ENCODE results near the gene HERPUD1.
A peak's percentile ranks its signal among the peaks of the same experiment; 100 is the strongest.
"Not testable (repeated sequence)": the region's sequence is repeated elsewhere in the genome, so short reads cannot be mapped to it uniquely, and the experiment has no call there.

The HERPUD1 gene, protein sequence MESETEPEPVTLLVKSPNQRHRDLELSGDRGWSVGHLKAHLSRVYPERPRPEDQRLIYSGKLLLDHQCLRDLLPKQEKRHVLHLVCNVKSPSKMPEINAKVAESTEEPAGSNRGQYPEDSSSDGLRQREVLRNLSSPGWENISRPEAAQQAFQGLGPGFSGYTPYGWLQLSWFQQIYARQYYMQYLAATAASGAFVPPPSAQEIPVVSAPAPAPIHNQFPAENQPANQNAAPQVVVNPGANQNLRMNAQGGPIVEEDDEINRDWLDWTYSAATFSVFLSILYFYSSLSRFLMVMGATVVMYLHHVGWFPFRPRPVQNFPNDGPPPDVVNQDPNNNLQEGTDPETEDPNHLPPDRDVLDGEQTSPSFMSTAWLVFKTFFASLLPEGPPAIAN

DNA sequence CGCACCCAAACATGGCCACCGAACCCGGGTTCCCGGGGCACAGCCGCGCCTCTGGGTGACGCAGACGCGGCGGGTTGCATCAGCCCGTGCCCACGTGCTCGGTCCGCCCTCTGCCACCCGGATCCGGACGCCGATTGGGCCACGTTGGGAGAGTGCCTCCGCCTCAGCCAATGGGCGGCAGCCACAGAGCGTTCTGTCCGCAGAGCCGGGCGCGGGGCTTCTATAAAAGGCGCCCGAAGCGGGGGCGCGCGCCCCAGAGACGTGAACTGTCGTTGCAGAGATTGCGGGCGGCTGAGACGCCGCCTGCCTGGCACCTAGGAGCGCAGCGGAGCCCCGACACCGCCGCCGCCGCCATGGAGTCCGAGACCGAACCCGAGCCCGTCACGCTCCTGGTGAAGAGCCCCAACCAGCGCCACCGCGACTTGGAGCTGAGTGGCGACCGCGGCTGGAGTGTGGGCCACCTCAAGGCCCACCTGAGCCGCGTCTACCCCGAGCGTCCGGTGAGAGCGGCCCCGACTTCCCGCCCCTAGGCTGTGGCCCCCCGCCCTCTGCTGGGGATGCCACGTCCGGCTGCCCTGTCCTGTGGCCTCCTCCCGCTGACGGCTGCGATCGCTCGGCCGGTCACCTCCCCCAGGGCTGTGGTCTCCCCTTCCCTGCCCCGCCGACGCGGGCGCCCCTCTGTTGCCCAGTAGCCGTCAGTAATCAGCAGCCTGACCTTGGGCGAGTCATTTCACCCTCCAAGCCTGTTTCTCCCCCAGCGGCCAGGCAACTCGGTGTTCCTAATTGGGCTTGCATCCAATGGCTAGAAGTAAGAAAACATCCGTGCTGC is at the start of gene HERPUD1:
Gene HERPUD1, plus strand, starts transcription at position 251 of the 829 bp plus-strand sequence. Its CDS starts 103 bp downstream, at position 354.
- peak; percentile 98 for DNase-seq (ENCODE audit: low read depth, low spot score)

DNA sequence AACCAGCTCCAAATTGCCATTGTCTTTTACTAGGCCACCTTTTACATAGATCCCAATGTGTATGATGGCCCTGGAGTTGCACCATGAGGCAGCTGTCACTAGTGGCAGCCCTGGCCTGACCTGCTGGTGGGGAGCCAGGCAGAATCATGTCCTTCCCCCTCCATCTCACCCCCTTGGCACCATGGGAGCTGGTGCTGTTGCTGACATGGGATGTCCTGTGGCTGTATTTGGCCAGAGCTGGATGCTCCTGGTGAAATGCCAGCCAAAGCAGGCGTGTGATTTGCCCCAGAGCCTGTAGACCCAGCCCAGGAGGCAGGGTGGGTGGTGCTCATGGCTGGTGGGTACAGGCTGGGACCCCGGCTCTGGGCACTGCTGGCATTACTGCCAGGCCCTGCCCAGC is 48.4 kb upstream of the HERPUD1 start:
- DNase-seq (ENCODE audit: low read depth, low spot score): no peak

DNA sequence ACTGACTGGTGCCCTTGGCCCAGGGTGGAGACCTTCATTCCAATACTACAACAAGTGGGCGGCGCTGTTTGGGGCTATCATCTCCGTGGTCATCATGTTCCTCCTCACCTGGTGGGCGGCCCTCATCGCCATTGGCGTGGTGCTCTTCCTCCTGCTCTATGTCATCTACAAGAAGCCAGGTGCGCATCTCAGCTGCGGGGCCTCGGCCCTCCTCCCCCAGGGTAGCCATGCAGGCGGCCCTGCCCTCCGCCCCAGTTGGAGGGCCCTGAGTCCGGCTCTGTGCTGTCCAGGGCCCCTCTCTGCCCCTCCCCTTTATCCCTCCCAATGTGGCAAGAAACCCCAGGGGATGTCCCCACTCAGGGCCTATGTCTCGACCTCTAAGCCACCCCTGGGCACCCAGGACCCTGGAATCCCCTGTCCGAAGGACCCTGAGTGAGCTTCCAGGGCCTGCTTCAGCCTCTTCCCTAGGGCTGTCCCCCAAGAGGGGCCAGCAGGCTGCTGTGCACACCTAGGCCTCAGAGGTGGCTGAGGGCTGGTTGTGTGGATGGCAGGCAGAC is 47.8 kb upstream of the HERPUD1 start:
- no peak for DNase-seq (ENCODE audit: low read depth, low spot score)

DNA sequence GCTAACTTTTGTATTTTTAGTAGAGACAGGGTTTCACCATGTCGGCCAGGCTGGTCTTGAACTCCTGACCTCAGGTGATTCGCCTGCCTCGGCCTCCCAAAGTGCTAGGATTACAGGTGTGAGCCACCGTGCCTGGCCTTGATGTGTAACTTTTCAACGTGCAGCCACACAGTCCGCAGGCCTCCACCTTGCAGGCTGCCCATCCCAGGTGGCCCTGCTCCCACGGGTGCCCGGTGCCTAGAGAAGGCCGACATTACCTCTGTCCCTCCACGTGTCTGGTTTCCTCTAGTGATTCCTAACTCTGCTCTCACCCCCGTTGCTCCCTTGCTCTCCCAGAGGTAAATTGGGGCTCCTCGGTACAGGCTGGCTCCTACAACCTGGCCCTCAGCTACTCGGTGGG is 47.0 kb upstream of the HERPUD1 start:
- DNase-seq (ENCODE audit: low read depth, low spot score): not testable (repeated sequence)

DNA sequence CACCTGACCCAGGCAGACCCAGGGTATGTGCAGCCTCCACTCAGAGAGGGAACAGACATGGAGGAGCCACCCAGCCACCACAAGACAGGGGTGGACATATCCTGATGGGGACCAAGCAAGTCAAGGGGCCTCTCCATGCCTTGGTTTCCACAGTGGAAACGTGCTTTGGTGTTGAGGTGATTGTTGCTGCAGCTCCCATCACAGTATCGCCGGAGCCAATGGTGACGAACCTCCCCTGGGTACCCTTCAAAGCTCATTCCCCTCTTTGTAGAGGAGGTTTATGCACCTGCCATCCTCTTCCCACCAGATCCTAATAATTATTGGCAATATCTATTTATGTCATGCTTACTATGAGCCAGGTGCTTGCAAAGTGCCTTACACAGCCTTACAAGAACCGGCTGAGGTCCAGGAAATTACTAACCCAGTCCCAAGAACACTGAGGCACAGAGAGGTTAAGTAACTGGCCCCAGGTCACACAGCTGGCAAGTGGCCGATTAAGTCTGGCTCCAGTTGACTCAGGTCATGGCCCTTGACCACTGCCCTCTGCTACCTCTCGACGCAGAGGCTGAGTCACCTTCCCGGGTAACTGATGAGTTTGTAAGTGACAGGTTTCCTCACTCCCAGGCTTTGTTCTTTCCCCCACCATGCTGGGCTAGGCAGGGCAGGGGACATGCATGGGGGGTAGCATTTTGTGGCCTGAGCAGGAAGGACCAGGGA is 46.3 kb upstream of the HERPUD1 start:
- DNase-seq (ENCODE audit: low read depth, low spot score): no peak

DNA sequence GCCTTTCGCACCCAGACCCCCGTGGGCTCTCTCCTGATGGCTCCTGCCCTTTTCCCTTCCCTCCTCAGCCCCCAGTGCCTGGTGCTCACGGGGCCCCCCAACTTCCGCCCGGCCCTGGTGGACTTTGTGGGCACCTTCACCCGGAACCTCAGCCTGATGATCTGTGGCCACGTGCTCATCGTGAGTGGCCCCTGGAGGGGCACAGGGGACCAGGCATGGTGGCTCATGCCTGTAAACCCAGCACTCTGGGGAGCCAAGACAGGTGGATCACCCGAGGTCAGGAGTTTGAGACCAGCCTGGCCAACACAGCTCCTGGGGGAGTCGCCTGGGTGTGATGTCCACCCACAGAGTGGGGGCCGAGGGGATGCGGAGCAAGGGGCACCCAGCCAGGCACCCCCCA is 45.6 kb upstream of the HERPUD1 start:
- no peak for DNase-seq (ENCODE audit: low read depth, low spot score)

DNA sequence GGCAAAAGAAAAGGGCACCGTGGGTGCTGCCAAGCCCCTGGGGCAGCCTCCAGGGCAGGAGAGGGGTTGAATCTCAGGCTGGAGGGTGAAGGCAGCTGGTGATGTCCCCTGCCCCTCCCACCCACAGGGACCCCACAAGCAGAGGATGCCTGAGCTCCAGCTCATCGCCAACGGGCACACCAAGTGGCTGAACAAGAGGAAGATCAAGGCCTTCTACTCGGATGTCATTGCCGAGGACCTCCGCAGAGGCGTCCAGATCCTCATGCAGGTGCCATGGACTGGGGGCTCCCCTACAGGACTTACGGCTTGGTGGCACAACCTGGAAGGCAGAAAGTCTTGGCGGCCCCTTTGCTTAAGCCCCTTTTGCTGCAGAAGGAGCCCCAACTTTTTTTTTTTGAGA is 45.1 kb upstream of the HERPUD1 start:
- DNase-seq (ENCODE audit: low read depth, low spot score): no peak

DNA sequence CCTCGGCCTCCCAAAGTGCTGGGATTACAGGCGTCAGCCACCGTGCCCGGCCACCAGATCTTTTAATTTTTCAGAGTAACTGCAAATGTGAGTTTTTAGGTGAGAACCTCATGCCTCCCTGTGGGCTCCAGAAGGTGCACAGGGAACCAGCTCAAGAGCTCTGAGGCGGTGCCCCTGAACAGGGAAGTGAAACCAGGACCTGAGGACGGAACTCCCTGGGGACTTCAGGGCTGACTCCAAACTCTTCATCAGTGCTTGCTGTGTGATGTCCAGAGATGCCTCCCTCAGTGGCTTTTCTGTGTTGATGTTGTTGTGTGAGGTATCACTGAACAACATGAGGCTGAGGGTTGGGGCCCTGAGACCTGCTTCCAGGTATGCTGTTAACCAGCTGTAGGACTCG is 43.1 kb upstream of the HERPUD1 start:
- DNase-seq (ENCODE audit: low read depth, low spot score): no peak

DNA sequence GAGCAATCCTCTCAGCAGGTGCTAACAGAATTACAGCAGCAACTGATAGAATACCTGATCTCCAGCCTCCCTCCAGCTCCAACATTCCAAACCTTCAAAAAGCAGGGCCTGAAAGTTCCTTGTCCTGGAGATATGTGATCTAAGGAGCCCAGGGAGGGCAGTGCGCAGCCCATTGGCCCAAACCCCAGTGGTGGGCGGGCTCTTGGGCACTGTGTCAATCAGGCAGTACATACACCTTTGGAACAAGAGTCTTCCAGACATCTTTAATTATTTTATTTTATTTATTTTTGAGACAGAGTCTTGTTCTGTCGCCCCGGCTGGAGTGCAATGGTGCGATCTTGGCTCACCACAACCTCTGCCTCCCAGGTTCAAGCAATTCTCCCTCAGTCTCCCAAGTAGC is 42.7 kb upstream of the HERPUD1 start:
- peak; percentile 73 for DNase-seq (ENCODE audit: low read depth, low spot score)

DNA sequence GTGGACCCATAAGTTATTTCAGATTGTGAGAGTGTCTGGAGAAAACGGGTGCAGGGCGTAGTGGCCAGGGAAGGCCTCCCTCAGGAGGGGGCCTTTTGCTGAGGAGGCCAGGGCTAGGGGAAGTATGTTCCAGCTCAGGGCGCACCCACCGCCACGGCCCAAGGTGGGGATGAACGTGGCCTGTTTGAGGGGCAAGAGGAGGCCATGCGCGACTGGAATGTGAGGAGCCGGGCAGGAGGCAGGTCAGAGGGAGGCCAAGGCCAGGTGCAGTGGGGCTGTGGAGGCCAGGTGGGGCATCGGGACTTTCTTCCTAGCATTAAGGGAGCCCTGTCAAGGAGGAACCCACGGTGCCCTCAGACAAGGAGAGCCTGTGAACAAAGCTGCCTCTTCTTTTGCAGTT is 40.3 kb upstream of the HERPUD1 start:
- no peak for DNase-seq (ENCODE audit: low read depth, low spot score)

DNA sequence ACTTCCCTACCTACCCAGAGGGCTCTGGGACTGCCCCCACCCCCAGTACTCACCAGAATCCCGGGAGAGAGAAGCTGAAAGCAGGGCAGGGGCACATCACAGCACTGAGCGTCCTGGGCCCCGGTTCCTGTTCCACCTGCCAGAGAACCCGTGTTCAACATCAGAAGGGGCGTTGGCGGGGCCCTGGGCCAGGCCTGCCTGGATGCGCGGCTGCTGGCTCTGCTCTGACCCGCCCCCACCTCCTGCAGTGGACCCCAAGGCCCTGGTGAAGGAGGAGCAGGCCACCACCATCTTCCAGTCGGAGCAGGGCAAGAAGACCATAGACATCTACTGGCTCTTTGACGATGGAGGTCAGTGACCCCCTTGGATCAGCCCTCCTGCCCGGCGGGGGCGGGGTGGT is 39.2 kb upstream of the HERPUD1 start:
- no peak for DNase-seq (ENCODE audit: low read depth, low spot score)

DNA sequence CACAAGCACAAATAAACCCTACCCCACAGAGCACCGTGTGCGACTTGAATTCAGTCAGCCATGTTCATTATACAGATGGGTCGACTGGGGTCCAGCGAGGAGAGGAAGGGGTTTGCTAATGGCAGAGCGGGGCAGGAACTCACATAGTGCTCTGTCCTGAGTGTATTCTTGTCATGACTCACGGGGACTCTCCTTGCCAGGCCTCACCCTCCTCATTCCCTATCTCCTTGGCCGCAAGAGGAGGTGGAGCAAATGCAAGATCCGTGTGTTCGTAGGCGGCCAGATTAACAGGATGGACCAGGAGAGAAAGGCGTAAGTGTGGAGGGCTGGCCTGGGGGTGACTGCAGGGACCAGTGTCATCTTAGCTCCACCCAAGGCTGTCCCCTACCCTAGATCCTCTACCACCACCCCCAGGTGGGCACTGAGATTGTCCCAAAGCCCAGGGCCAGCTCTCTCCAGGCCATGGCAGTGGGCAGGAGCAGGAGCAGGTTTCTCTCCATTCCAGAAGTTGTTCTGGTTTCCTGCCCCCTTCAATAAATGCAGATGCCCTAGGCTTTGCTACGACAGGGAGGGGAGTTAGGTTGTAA is 37.5 kb upstream of the HERPUD1 start:
- peak; percentile 72 for DNase-seq (ENCODE audit: low read depth, low spot score)

DNA sequence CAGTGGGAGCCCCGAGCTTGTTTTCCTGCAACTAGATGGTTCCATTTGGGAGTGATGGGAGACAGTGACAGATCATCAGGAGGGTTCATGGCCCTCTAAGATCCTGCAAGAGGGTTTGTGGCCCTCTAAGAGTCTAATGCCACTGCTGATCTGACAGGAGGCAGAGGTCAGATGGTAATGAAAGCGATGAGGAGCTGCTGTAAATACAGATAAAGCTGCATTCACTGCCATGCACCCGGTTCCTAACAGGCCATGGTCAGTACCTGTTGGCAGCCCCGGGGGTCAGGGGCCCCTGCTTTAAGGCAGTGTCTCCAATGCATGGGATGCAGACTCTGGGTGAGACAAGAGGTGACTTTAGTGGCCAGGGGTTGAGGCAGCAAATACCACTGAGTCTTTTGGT is 36.1 kb upstream of the HERPUD1 start:
- DNase-seq (ENCODE audit: low read depth, low spot score): no peak

DNA sequence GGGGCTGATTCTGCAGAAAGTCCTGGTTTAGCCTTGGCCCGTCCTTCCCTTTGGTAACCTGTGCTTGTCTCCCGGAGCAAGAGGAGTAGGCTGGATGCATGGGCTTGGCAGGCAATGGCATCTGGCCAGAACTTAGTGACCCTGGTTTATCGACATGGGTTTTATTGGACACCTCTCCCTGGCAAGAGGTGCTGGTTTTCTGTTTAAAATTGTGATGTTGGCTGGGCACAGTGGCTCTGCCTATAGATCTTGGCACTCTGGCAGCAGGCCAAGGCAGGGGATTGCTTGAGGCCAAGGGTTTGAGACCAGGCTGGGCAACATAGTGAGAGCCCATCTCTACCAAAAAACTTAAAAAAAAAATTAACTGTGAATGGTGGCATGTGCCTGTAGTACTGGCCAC is 35.7 kb upstream of the HERPUD1 start:
- DNase-seq (ENCODE audit: low read depth, low spot score): no peak

DNA sequence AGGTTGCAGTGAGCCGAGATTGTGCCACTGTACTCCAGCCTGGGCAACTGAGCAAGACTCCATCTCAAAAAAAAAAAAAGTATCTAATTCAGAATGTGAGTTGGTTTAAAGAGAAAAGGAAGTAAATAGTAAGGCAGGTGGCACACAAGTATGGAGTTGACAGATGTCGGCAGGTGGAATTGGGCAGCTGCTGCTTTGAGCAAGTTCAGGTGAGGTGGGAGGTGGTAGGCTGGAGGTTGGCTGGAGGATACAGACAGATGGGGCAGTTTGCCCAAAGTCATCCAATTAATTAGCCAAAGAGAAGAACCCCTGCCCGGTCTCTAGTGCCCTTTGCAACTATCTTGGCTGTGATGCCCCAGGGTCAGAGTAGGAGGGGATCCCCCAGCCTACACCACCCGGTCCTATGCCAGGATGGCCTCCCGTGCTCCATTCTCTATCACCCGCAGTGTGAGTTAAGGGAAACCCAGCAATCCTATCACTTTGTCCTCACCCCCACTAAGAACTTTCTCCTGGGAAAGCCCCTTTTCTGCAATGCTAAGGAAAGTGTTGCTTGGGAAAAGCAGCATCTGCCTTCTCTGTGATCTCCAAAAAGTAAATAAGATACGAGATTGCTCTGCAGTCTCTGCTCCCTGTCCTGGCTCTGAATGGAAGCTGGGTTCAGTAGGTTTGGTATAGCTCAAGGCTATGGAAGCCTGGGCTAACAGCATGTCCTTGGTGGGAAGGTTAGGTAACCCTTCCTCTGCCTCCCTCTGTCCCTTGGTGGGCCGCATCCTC is 34.7 kb upstream of the HERPUD1 start:
- no peak for DNase-seq (ENCODE audit: low read depth, low spot score)

DNA sequence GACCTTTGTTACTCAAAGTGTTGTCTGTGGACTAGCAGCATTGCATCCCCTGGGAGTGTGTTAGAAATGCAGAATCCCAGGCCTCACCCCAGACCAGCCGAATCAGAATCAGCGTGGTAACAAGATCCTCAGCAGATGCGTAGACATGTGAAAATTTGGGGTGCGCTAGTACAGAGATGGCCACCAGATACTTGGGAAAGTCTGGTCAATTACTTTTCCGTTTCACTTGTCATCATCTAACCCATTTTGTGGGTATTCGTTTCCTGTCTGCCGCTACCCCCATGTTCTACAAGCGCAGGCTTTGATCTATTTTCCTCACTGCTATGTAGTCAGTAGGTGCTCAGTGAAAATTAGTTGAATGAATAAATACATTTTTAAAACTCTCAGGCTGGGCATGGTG is 33.1 kb upstream of the HERPUD1 start:
- DNase-seq (ENCODE audit: low read depth, low spot score): no peak

DNA sequence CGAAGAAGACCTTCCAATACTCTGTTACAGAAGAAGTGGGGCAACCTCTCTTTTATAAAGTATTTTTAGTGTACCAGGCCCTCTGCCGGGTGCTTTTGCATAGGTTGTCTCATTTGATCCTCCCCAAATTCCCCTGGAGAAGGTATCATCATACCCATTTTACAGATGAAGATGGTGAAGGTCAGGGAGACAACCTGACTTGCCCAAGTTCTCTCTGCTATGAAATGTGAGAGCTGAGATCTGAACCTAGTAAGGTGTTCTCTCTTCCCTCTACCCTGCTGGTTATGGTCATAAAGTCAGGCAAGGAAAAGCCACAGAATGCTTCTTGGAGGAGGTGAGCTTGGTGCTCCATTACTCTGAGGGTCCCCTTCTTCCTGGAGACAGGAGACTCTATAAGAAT is 28.1 kb upstream of the HERPUD1 start:
- no peak for DNase-seq (ENCODE audit: low read depth, low spot score)

DNA sequence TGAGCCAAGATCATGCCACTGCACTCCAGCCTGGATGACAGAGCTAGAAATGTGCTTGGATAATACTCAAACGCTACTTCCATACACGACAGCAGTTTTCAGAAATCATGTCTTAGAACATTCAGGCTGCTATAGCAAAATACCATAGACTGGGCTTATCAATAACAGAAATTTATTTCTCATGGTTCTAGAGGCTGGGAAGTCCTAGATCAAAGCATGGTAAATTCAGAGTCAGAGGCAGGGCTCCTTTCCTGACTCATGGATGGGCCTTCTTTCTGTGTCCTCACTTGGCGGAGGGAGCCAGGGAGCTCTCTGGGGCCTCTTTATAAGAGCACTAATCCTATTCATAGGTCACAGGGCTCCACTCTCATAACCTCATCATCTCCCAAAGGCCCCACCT is 24.5 kb upstream of the HERPUD1 start:
- DNase-seq (ENCODE audit: low read depth, low spot score): no peak

DNA sequence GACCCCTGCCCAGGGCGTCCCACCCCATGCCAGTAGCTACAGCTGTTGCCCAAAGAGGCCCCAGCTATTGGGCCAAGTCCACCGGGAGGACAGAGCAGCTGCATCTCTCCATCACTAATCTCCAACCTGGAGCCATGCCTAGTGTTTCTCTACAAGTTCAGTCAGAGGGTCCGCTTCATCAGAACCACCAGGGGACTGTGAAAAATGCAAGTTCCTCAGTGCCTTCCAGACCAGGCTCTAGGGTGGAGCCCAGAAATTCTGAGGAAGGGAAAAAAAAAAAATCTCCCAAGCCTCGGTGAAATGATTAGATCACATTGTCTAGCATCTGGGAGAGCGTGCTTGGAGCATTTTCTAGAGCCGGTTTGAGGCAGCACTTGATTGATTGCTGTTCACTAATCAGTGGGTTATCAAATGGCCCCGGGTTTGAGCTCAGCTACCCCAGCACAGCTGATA is 22.4 kb upstream of the HERPUD1 start:
- peak; percentile 46 for DNase-seq (ENCODE audit: low read depth, low spot score)

DNA sequence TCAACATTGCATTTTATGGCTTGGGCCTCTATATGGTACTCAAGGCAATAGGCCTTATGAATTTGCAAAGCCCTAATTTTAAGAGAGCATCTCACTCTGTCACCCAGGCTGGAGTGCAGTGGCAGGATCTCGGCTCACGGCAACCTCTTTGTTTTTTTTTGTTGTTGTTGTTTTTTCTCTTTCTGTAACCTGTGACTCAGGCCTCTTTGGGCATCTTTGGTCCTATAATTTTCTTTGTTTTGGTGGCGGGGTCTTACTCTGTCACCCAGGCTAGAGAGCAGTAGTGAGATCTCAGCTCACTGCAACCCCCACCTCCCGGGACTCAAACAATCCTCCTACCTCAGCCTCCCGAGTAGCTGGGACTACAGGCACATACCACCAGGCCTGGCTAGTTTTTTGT is 21.8 kb upstream of the HERPUD1 start:
- DNase-seq (ENCODE audit: low read depth, low spot score): no peak
